GM23248 (cell line): ENCODE measurements around the gene USP34.

Experiments
- EZH2 ChIP-seq: fragments of 200-600 bp; sonication (generic); IDR thresholded peaks from 2 replicates; pipeline ENCODE4 v1.6.1; 2018; ENCODE audit warnings: antibody characterized with exemption, mild to moderate bottlenecking; ENCODE audit not compliant: insufficient read depth, poor library complexity, severe bottlenecking
- EZH2phosphoT487 ChIP-seq: fragments of 200-600 bp; sonication (generic); IDR thresholded peaks from 2 replicates; pipeline ENCODE4 v1.6.1; 2018; ENCODE audit warnings: antibody characterized with exemption, moderate library complexity, mild to moderate bottlenecking, low read depth; ENCODE audit not compliant: insufficient read depth

GRCh38 chr2:61356958-61357350 lies 113.9 kb downstream of the USP34 start:
- TF ChIP-seq EZH2 (no peak), EZH2phosphoT487 (no peak)
